RWPE2 (cell line): ENCODE data around the gene NAXD.
"Not testable (repeated sequence)": the region's sequence is repeated elsewhere in the genome, so short reads cannot be mapped to it uniquely, and the experiment has no call there.

Experiments used
- ATAC-seq: fragments of 200-7000 bp; cut with Tn5 transposase; 3 replicates; pipeline ENCODE4 v1.9.1; 2021; ENCODE audit warnings: low read depth
- DNase-seq: peaks from one replicate; pipeline ENCODE4 v3.0.0-alpha.2; 2020; ENCODE audit warnings: low spot score
- H3K27ac ChIP-seq: fragments of 450-650 bp; 2 replicates; pipeline ENCODE4 v1.5.1; 2017; ENCODE audit warnings: mild to moderate bottlenecking; ENCODE audit not compliant: poor library complexity, severe bottlenecking
- H3K27me3 ChIP-seq: fragments of 250-450 bp; sonication (Bioruptor Pico); 2 replicates; pipeline ENCODE4 v1.5.1; 2021; ENCODE audit warnings: mild to moderate bottlenecking, moderate library complexity; ENCODE audit not compliant: insufficient read depth, poor library complexity, severe bottlenecking
- H3K36me3 ChIP-seq: fragments of 250-450 bp; sonication (Bioruptor Pico); 2 replicates; pipeline ENCODE4 v1.5.1; 2020; ENCODE audit warnings: low read depth, mild to moderate bottlenecking, moderate library complexity
- H3K4me1 ChIP-seq: fragments of 250-450 bp; sonication (Bioruptor Pico); 2 replicates; pipeline ENCODE4 v1.5.1; 2021; ENCODE audit warnings: mild to moderate bottlenecking, moderate library complexity; ENCODE audit not compliant: insufficient read depth, poor library complexity, severe bottlenecking
- H3K4me3 ChIP-seq: fragments of 250-450 bp; sonication (Bioruptor Pico); 2 replicates; pipeline ENCODE4 v1.5.1; 2021; ENCODE audit warnings: mild to moderate bottlenecking, moderate library complexity; ENCODE audit not compliant: severe bottlenecking
- H3K9me3 ChIP-seq: fragments of 250-450 bp; sonication (Bioruptor Pico); 2 replicates; pipeline ENCODE4 v1.5.1; 2021; ENCODE audit warnings: mild to moderate bottlenecking, moderate library complexity; ENCODE audit not compliant: severe bottlenecking
- CTCF ChIP-seq: fragments of 450-650 bp; IDR thresholded peaks from one replicate; pipeline ENCODE4 v1.5.1; 2017; ENCODE audit warnings: mild to moderate bottlenecking, moderate library complexity; ENCODE audit not compliant: poor library complexity, severe bottlenecking

NAXD gene

DNA sequence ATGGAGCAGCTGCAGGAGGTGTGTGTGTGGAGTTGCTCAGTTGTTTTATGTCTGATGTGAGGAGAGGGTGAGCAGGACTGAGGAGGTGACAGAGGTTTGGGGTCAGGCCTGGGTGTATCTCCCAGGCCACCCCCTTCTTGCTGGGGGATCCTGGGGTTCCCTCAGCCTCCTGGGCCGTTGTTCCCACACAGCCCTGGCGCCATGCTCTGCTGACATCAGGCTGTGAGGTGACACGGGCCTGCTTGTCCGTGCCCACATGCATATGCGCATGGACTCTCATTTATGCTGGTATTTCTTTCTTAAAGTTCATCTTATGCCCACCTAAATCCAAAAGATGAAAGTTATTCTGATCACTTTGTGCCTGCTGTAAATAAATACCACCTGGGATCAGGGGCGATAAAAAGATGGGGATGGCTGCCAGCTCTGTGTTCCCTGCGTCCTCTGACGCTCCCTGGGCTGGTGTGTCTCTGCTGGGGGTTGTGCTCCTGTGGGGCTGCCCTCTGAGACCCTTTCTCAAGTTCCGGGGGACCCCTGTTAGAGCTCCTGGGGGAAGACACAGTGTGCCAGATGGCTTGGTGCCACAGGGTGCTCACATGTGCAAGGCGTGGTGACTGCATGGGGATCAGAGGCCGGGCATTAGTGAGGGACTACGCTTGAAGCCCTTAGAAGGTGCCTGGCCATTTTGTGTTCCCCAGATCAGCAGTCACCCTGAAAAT is 12.6 kb downstream of the NAXD start:
- H3K9me3 ChIP-seq = no peaks in the 10 kb centered on the region
- H3K4me3 ChIP-seq = no peak overlapping the region
- ATAC-seq = no peak
- no peak overlapping the region for H3K27ac ChIP-seq
- TF ChIP-seq CTCF = no peak
- no peak for DNase-seq
- H3K4me1 ChIP-seq = no peaks in the 10 kb centered on the region
- H3K36me3 ChIP-seq = peaks cover 57% of the 10 kb centered on the region
- H3K27me3 ChIP-seq = no peaks in the 10 kb centered on the region

DNA sequence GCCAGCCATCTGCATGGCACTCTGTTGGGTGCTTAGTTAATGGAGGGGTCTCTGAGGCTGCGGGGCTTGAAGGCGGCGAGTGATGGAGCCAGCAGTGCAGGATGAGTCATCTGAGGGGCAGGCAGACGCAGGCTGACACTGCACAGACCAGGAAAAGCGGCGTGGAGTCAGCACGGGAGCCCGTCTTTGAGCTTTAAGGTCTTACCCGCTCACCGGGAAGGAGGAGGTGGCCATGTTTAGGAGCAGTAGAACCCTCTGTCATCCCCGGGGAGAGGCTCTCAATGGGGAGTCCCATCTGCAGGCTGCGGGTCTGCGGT is 13.1 kb downstream of the NAXD start:
- H3K9me3 ChIP-seq = no peaks in the 10 kb centered on the region
- H3K36me3 ChIP-seq = peaks cover 52% of the 10 kb centered on the region
- TF ChIP-seq CTCF = no peak
- ATAC-seq (no peak), DNase-seq (no peak)
- no peaks in the 10 kb centered on the region for H3K4me1 ChIP-seq
- no peak overlapping the region for H3K27ac ChIP-seq
- H3K27me3 ChIP-seq = no peaks in the 10 kb centered on the region
- no peak overlapping the region for H3K4me3 ChIP-seq

DNA sequence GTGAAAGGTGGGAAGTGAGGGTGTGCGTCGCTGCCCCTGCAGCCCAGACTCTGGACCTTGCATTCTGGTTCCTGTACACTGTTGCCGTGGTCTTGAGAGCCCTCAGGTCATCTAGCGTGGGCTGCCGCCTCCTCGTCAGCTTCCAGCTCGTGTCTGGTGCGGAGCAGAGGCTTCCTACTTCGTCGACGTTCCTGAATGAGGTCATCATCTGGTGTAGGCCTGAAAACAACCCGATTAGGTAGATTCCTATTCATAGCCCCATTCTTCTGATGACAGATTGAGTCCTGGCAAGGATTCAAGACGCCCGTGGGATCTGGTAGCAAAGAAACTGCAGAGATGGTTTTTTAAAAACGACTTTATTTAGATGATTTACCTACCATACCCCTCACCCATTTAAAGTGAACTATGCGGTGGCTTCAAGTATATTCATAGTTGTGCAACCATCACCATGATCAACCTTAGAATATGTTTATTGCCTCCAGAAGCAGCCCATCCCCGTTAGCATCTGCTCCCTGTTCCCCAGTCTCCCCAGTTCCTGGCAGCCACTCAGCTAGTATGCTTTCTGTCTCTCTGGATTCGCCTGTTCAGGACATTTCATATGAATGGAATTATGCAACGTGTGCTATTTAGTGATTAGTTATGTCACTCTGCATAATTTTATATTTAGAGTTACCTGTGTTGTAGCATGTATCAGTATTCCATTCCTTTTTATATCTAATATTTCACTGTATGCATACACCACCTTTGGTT is 13.8 kb downstream of the NAXD start:
- Histone ChIP-seq H3K9me3 (no peaks in the 10 kb centered on the region), H3K27ac (no peak overlapping the region), H3K4me3 (no peak overlapping the region), H3K4me1 (no peaks in the 10 kb centered on the region), H3K36me3 (peaks cover 52% of the 10 kb centered on the region), H3K27me3 (no peaks in the 10 kb centered on the region)
- no peak for ATAC-seq
- DNase-seq = no peak
- TF ChIP-seq CTCF = no peak

- H3K4me3 ChIP-seq = no peak overlapping the region
- ATAC-seq (no peak), DNase-seq (no peak)
- H3K9me3 ChIP-seq = no peaks in the 10 kb centered on the region
- TF ChIP-seq CTCF = no peak
- H3K4me1 ChIP-seq = no peaks in the 10 kb centered on the region
- H3K36me3 ChIP-seq = peaks cover 52% of the 10 kb centered on the region
- H3K27me3 ChIP-seq = no peaks in the 10 kb centered on the region
- H3K27ac ChIP-seq = no peak overlapping the region
These were observed 14.4 kb downstream of the NAXD start for GRCh38 chr13:110629735-110630134.

- peaks cover 60% of the 10 kb centered on the region for H3K36me3 ChIP-seq
- no peaks in the 10 kb centered on the region for H3K9me3 ChIP-seq
- ATAC-seq = no peak
- no peak overlapping the region for H3K4me3 ChIP-seq
- H3K27me3 ChIP-seq = no peaks in the 10 kb centered on the region
- no peaks in the 10 kb centered on the region for H3K4me1 ChIP-seq
- DNase-seq = no peak
- no peak overlapping the region for H3K27ac ChIP-seq
- no peak for TF ChIP-seq CTCF
These were observed 15.3 kb downstream of the NAXD start for GRCh38 chr13:110630566-110631119.

DNA sequence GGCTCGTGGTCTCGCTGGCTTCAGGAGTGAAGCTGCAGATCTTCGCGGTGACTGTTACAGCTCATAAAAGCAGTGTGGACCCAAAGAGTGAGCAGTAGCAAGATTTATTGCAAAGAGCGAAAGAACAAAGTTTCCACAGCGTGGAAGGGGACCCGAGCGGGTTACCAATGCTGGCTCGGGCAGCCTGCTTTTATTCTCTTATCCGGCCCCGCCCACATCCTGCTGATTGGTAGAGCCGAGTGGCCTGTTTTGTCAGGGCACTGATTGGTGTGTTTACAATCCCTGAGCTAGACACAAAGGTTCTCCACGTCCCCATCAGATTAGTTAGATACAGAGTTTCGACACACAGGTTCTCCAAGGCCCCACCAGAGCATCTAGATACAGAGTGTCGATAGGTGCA is 16.9 kb downstream of the NAXD start:
- ATAC-seq, H3K27me3 ChIP-seq, H3K4me3 ChIP-seq, H3K9me3 ChIP-seq, DNase-seq, H3K27ac ChIP-seq, H3K4me1 ChIP-seq: not testable (repeated sequence)
- peaks cover 76% of the 10 kb centered on the region for H3K36me3 ChIP-seq
